NCI-H1417 (cell line): ENCODE results near the gene UTP20.
"Not testable (repeated sequence)": the region's sequence is repeated elsewhere in the genome, so short reads cannot be mapped to it uniquely, and the experiment has no call there.

Experiments used
- DNase-seq, 3 experiments: peaks; one replicate each; lab custom pipeline; 2025; lab: John Stamatoyannopoulos, UW

The UTP20 gene

GRCh38 chr12:101327051-101327450 is 47.1 kb downstream of the UTP20 start:
- DNase-seq = no peak

GRCh38 chr12:101327546-101327945 is 47.6 kb downstream of the UTP20 start:
- no peak for DNase-seq

GRCh38 chr12:101328917-101329316 is 49.0 kb downstream of the UTP20 start:
- DNase-seq = no peak

- no peak for DNase-seq
Measured at GRCh38 chr12:101330631-101331030, 50.7 kb downstream of the UTP20 start.

GRCh38 chr12:101336437-101336836 is 56.5 kb downstream of the UTP20 start:
- no peak for DNase-seq

- DNase-seq = no peak
Measured at GRCh38 chr12:101338087-101338486, 58.2 kb downstream of the UTP20 start.

- no peak for DNase-seq
Measured at GRCh38 chr12:101343893-101344292, 64.0 kb downstream of the UTP20 start.

- DNase-seq = no peak
Measured at GRCh38 chr12:101351682-101352081, 71.8 kb downstream of the UTP20 start.

- DNase-seq = no peak
Measured at GRCh38 chr12:101356794-101357193, 76.9 kb downstream of the UTP20 start.

- DNase-seq = no peak
Measured at GRCh38 chr12:101361455-101361854, 81.5 kb downstream of the UTP20 start.

- DNase-seq = no peak
Measured at GRCh38 chr12:101368016-101368415, 88.1 kb downstream of the UTP20 start.

- DNase-seq = no peak
Measured at GRCh38 chr12:101372431-101372830, 92.5 kb downstream of the UTP20 start.

GRCh38 chr12:101375573-101375972 is 95.7 kb downstream of the UTP20 start:
- DNase-seq = no peak

GRCh38 chr12:101379149-101379548 is 99.2 kb downstream of the UTP20 start:
- no peak for DNase-seq

- DNase-seq = not testable (repeated sequence)
Measured at GRCh38 chr12:101391181-101391580, 111.3 kb downstream of the UTP20 start.

GRCh38 chr12:101407049-101407435 is 127.1 kb downstream of the UTP20 start:
- DNase-seq = peak in 2 of 3 experiments; percentile 68 to 81

GRCh38 chr12:101407436-101408345 is 127.8 kb downstream of the UTP20 start, which contains the start of gene ARL1:
ARL1 (minus strand) TSS chr12:101407772; CDS start chr12:101407645, 127 bp downstream.
- DNase-seq = peak; percentile 91 to 99 (median 97)

GRCh38 chr12:101410169-101410568 is 130.3 kb downstream of the UTP20 start:
- DNase-seq = not testable (repeated sequence)

GRCh38 chr12:101414533-101415119 is 134.7 kb downstream of the UTP20 start:
- peak; percentile 73 to 89 (median 86) for DNase-seq

- no peak for DNase-seq
Measured at GRCh38 chr12:101415228-101415627, 135.3 kb downstream of the UTP20 start.

- not testable (repeated sequence) for DNase-seq
Measured at GRCh38 chr12:101422066-101422465, 142.2 kb downstream of the UTP20 start.

- no peak for DNase-seq
Measured at GRCh38 chr12:101424620-101425019, 144.7 kb downstream of the UTP20 start.

- DNase-seq = no peak
Measured at GRCh38 chr12:101430456-101430855, 150.6 kb downstream of the UTP20 start.
